Central memory CD8-positive, alpha-beta T cell (primary cell): ENCODE measurements around the gene ST3GAL3.

Experiments
- ATAC-seq: fragments of 150-1000 bp; cut with Tn5 transposase; replicated peaks from 2 replicates; pipeline ENCODE4 v1.10.0; 2022; ENCODE audit warnings: mild to moderate bottlenecking, moderate FRiP score, moderate number of reproducible peaks; ENCODE audit not compliant: poor library complexity, severe bottlenecking; ENCODE audit errors: extremely low read depth
- DNase-seq, 2 donors: peaks; one replicate each; pipeline ENCODE4 v3.0.0; 2021; ENCODE audit warnings: low spot score in 2 of 2
- H3K27ac Mint-ChIP-seq: one replicate; pipeline ENCODE4 v1.8.0; 2022; ENCODE audit warnings: low read depth, mild to moderate bottlenecking, moderate library complexity, mixed read lengths
- H3K27me3 Mint-ChIP-seq: one replicate; pipeline ENCODE4 v1.8.0; 2022; ENCODE audit warnings: mixed read lengths
- H3K36me3 Mint-ChIP-seq: one replicate; pipeline ENCODE4 v1.8.0; 2022; ENCODE audit warnings: mild to moderate bottlenecking, moderate library complexity, mixed read lengths; ENCODE audit not compliant: insufficient read depth
- H3K4me1 Mint-ChIP-seq: one replicate; pipeline ENCODE4 v1.8.0; 2022; ENCODE audit warnings: mixed read lengths
- H3K4me3 Mint-ChIP-seq: one replicate; pipeline ENCODE4 v1.8.0; 2022; ENCODE audit warnings: mild to moderate bottlenecking, moderate library complexity, mixed read lengths
- H3K9me3 Mint-ChIP-seq: one replicate; pipeline ENCODE4 v1.8.0; 2022; ENCODE audit warnings: mixed read lengths

The ST3GAL3 gene

DNA sequence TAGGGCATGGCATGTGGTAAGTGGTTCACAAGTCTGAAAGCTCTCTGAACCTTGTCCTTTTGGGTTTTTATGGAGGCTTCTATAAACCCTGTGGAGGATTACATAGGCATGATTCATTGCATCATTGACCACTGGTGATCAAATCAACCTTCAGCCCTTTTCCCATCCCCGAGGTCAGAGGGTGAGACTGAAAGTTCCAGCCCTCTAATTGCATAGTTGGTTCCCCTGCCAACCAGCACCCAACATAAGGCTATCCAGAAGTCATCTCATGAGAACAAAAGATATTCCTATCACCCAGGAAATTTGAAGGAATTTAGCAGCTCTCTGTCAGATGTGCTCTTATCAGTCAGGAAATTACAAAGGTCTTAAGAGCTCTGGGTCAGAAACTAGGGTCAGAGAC is 136.8 kb downstream of the ST3GAL3 start:
- Mint-ChIP-seq H3K9me3 (no peaks in the 10 kb centered on the region), H3K4me1 (peaks cover 19% of the 10 kb centered on the region), H3K27me3 (no peaks in the 10 kb centered on the region), H3K4me3 (no peak overlapping the region), H3K27ac (no peak overlapping the region), H3K36me3 (peaks cover 12% of the 10 kb centered on the region)
- ATAC-seq (no peak), DNase-seq (no peak)

DNA sequence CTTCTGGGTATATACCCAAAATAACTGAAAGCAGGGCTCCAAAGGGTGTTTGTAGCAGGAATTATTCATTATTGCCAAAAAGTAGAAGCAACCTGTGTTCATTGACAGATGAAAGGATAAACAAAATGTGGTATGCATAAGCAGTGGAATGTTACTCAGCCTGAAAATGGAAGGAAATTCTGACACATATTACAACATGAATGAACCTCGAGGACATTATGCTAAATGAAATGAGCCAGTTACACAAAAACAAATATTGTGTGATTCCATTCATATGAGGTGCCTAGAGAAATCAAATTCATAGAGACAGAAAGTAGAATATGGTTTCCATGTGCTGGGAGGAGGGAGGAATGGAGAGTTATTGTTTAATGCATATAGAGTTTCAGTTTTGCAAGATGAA is 140.0 kb downstream of the ST3GAL3 start:
- Mint-ChIP-seq H3K4me3 (no peak overlapping the region), H3K9me3 (no peaks in the 10 kb centered on the region), H3K27ac (no peak overlapping the region), H3K27me3 (no peaks in the 10 kb centered on the region), H3K36me3 (peaks cover 7% of the 10 kb centered on the region), H3K4me1 (peaks cover 11% of the 10 kb centered on the region)
- ATAC-seq, result no peak
- DNase-seq, result no peak

DNA sequence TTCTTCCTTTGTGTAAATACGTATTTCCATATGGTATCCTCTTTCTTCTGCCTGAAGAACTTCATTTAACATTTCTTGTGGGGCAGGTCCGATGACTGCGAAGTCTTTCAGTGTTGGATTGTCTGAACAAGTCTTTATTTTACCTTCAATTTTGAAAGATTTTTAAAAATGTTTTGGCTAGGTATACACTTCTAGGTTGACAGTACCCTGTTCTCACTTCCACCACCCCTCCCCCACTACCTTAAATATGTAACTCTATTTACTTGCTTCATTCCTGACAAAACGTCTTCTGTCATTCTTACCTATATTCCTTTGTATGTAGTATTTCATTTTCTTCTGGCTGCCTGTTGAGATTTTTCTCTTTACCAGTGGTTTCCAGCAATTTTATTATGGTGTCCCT is 140.5 kb downstream of the ST3GAL3 start:
- Mint-ChIP-seq H3K4me1 (peaks cover 17% of the 10 kb centered on the region), H3K27me3 (no peaks in the 10 kb centered on the region), H3K36me3 (peaks cover 5% of the 10 kb centered on the region), H3K27ac (no peak overlapping the region), H3K9me3 (no peaks in the 10 kb centered on the region), H3K4me3 (no peak overlapping the region)
- DNase-seq (no peak), ATAC-seq (no peak)

DNA sequence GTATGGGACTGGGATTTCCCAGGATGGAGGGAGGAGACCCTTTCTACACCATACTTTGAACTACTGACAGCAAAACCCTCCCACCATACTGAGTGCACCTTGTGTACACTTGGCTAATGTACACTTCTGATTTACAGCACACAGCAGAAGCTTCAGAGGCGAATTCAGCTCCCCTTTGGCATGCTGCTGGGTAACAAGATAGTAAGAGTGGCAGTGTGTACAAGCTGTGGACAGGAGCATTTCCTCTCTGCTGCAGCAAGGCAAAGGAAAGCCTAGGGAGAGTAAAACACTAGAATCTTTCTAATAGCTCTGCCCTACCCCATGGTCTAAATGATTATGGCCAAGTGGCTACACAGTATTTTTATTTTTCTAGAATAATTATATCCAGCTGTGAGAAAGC is 142.3 kb downstream of the ST3GAL3 start:
- H3K9me3 Mint-ChIP-seq, result no peaks in the 10 kb centered on the region
- H3K4me3 Mint-ChIP-seq, result no peak overlapping the region
- no peak for DNase-seq
- no peak for ATAC-seq
- no peaks in the 10 kb centered on the region for H3K27me3 Mint-ChIP-seq
- H3K4me1 Mint-ChIP-seq, result peaks cover 35% of the 10 kb centered on the region
- peaks cover 2% of the 10 kb centered on the region for H3K36me3 Mint-ChIP-seq
- no peak overlapping the region for H3K27ac Mint-ChIP-seq

DNA sequence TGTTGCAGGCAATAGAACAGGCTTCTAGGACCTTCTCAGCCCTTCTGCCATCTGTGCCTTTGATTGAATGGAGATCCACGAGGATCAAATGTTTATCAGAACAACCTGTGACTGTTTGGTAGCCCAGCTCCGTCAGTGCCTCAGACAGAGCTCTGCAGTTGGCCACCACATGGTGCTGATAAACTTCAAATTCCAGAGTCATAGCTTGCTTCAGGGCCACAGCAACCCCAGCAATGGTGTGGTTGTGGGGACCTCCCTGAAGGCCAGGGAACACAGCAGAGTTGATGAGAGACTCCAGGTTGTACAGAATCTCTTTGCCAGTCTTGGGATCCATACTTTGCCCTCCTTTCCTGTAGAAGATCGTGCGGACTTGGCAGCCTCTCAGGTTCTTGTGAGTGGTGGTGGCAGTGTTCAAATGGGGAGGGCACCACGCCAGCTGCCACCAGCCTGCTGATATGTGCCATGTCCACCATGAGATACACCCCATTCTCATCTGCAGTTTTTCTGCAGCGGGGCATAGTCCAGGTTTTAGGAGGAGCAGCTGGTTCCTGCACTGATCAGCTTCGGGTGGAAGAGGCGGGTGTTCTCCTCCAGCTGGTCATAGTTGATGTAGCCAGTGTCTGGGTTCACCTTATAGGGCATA is 143.4 kb downstream of the ST3GAL3 start:
- Mint-ChIP-seq H3K27ac (no peak overlapping the region), H3K4me1 (peaks cover 39% of the 10 kb centered on the region), H3K27me3 (no peaks in the 10 kb centered on the region), H3K9me3 (no peaks in the 10 kb centered on the region), H3K36me3 (peaks cover 2% of the 10 kb centered on the region), H3K4me3 (no peak overlapping the region)
- ATAC-seq (no peak), DNase-seq (no peak)

DNA sequence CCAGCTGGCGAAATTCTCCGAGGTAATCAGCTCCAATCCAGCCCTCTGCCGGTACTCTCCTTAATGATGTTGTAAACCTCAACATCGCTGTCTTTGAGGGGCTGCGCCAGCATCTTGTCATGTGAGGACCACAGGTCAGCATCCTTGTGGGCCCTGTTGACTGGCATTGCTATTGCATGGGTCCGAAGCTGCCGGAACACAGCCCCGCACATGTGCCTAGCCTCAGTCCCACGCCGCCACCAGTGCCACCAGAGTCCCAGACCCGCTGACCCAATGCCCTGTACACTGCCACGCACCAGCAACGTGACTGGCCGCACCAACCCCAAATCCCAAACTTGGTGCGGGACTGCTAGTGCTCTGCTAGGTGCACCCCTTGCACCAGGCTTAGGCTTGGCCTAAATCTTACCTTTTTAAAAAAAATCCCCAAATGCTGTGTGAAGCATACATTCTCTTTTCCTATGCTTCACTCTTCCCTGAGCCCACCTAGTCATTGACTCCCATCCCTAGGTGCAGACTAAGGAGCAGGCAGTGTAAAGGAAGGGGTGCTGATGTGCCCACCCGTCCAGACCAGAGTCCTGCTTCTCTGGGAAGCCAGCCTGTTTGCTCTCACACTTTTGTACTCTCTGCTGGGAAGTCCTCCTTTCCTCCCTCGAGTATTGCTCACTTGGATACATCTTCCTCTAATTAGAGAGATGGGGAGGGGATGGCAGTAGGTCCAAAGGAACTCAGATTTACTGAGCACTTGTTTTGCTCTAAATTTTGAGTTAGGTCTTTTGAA is 144.4 kb downstream of the ST3GAL3 start:
- H3K27ac Mint-ChIP-seq, result no peak overlapping the region
- peaks cover 39% of the 10 kb centered on the region for H3K4me1 Mint-ChIP-seq
- no peak overlapping the region for H3K4me3 Mint-ChIP-seq
- H3K36me3 Mint-ChIP-seq, result peaks cover 2% of the 10 kb centered on the region
- ATAC-seq, result no peak
- H3K9me3 Mint-ChIP-seq, result no peaks in the 10 kb centered on the region
- no peaks in the 10 kb centered on the region for H3K27me3 Mint-ChIP-seq
- DNase-seq, result no peak

DNA sequence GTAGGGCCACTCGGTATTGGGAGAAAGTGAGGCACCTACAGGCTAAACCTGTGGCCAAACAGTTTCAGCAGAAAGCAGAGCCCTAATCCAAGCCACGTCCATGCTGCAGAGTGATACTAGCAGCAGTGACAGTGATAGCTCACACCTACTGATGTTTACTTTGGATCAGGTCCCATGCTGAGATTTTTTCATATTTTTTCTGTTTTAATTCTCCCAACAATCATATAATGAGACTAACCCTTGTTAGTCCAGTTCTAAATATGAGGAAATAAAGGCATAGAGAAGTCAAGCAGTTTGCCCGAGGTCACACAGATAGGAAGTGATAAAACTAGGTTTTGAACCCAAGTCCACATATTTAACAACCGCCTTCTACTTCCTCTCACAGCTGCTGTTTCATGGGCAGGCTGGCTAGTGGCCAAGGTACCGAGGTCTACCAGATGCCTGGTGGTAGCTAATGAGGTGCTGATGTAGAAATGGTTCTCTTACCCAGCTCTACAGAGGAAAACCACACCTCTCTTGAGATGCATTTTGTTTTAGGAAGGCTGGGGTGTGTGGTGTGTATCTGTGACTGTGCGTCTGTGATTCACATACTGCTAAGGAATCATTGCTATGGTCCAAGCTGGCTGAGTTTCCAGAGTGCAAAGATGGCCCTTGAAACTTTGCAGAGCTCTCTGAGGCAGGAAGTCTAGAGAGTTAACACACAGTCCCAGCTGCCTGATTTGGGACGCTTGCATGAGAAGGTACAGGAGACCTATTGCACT is 146.0 kb downstream of the ST3GAL3 start:
- Mint-ChIP-seq H3K4me3 (no peak overlapping the region), H3K9me3 (no peaks in the 10 kb centered on the region), H3K27me3 (no peaks in the 10 kb centered on the region), H3K4me1 (peaks cover 39% of the 10 kb centered on the region), H3K36me3 (no peaks in the 10 kb centered on the region), H3K27ac (no peak overlapping the region)
- peak; percentile 54 to 62 for DNase-seq
- ATAC-seq, result peak; percentile 94

DNA sequence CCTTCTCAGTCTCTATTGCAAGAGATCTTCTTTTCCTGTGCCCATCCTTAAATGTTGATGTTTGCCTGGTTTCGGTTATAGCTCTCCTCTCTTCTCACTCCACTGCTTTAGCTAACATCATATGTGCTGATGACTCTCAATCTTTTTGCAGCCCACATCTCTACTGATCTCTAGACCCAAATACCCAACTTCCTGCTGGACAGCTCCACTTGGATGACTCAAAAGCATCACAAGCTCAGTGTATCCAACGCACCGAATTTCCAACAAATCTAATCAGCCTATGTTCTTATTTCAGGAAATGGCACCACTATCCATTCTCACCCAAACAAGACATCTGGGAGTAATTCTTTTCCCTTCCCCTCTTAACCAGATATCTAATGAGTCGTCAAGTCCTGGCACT is 147.1 kb downstream of the ST3GAL3 start:
- Mint-ChIP-seq H3K36me3 (peaks cover 2% of the 10 kb centered on the region), H3K4me3 (no peak overlapping the region), H3K27ac (peak overlapping the region; percentile 3), H3K27me3 (no peaks in the 10 kb centered on the region), H3K4me1 (peaks cover 39% of the 10 kb centered on the region), H3K9me3 (no peaks in the 10 kb centered on the region)
- no peak for DNase-seq
- no peak for ATAC-seq

DNA sequence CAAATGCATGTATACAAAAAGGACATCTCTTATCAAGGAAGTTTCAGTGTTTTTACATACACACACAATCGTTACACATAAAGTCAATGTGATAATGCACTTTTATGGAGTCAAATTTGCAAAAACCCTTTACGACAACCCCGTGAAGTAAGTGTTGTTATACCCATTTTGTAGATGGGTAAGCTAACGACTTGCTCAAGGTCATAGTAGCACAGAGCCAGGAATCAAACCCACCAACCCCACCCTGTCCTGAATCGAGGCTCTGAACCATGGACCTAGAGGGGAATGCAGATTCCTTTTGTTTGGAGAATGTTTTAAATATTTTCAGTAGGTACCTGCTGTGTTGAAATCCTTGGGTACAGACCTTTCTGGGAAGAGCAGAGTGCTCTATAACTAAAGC is 148.9 kb downstream of the ST3GAL3 start:
- no peak overlapping the region for H3K27ac Mint-ChIP-seq

DNA sequence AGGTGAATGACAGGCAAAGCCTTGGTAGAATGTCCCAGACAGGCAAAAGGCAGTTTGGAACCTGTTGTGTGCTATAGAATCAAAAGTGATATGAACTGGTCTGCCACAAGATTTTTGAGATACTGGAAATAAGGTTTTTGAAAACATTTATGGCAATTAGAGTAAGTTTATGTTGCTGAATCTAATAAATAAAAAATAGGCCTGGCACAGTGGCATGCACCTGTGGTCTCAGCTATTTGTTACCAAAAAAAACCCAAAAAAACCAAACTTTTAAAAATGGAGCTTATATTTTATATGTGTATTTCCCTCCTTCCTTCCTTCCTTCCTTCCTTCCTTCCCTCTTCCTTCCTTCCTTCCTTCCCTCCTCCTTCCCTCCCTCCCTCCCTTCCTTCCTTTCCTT is 149.8 kb downstream of the ST3GAL3 start:
- no peaks in the 10 kb centered on the region for H3K9me3 Mint-ChIP-seq
- ATAC-seq (no peak), DNase-seq (no peak)
- peaks cover 2% of the 10 kb centered on the region for H3K36me3 Mint-ChIP-seq
- H3K27me3 Mint-ChIP-seq, result no peaks in the 10 kb centered on the region
- peaks cover 29% of the 10 kb centered on the region for H3K4me1 Mint-ChIP-seq
- H3K27ac Mint-ChIP-seq, result peak overlapping the region; percentile 44
- no peak overlapping the region for H3K4me3 Mint-ChIP-seq

More for the DNA sequence above, 148.9 kb downstream of the ST3GAL3 start:
- Mint-ChIP-seq H3K9me3 (no peaks in the 10 kb centered on the region), H3K4me1 (peaks cover 34% of the 10 kb centered on the region), H3K4me3 (no peak overlapping the region), H3K36me3 (peaks cover 2% of the 10 kb centered on the region), H3K27me3 (no peaks in the 10 kb centered on the region)
- no peak for ATAC-seq
- no peak for DNase-seq

DNA sequence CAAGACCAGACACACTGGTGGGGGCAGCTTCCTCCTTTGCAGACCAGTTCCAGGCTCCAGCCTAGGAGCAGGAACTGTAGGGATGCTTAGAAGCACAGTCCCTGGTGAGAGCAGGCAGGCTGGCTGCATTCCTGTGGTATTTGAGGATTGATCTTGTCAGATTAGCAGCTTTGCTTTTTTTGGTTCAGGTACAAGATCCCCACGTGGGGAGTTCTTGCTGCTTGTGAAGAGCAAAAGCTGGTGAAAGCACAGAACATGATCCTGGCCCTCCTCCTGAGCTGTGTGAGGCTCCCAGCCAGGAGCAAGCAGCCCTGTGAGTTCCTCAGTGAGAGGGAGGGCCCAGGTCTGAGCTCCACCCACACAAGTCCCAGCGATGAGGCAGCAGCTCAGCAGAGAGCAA is 151.0 kb downstream of the ST3GAL3 start:
- Mint-ChIP-seq H3K4me1 (peaks cover 18% of the 10 kb centered on the region), H3K9me3 (no peaks in the 10 kb centered on the region), H3K27me3 (no peaks in the 10 kb centered on the region), H3K27ac (no peak overlapping the region), H3K36me3 (peaks cover 2% of the 10 kb centered on the region), H3K4me3 (no peak overlapping the region)
- ATAC-seq (no peak), DNase-seq (no peak)

DNA sequence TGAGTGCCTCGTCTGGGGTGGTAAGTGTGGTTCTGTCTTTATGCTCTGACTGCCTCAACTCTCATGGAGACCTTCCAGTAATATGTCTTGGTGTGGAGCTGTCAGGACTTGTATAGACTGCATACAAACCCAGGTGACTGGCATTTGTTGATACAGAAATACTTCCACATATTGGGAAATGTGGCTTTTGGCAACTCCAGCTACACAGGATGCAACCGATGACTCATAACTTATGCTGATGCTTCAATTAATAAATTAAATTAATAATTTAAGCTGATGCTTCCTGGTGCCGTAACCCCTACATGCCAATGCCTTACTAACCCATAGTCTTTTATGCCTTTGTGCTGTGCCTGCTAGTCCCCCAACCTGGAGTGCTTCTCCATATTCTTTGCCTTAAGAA is 154.0 kb downstream of the ST3GAL3 start:
- DNase-seq (no peak), ATAC-seq (no peak)
- Mint-ChIP-seq H3K4me3 (no peak overlapping the region), H3K4me1 (peaks cover 6% of the 10 kb centered on the region), H3K27ac (no peak overlapping the region), H3K27me3 (no peaks in the 10 kb centered on the region), H3K36me3 (peaks cover 2% of the 10 kb centered on the region), H3K9me3 (no peaks in the 10 kb centered on the region)
